Neuronal stem cell (in vitro differentiated cells): ENCODE data around the gene AFP.

ENCODE experiments used
- DNase-seq: peaks from one replicate; pipeline ENCODE4 v3.0.0-alpha.2; 2013; ENCODE audit warnings: low spot score
- H2AFZ ChIP-seq: one replicate; pipeline ENCODE4 v1.6.1; 2013; ENCODE audit warnings: mild to moderate bottlenecking, low read length, inconsistent platforms
- H2AK5ac ChIP-seq: 2 replicates; pipeline ENCODE4 v1.6.1; 2013; ENCODE audit warnings: low read depth, mild to moderate bottlenecking, inconsistent platforms, low read length, moderate library complexity, mixed read lengths
- H2BK120ac ChIP-seq: 2 replicates; pipeline ENCODE4 v1.6.1; 2013; ENCODE audit warnings: low read depth, mild to moderate bottlenecking, inconsistent platforms, low read length, moderate library complexity, mixed read lengths
- H2BK12ac ChIP-seq: one replicate; pipeline ENCODE4 v1.6.1; 2013; ENCODE audit warnings: low read length, inconsistent platforms
- H2BK15ac ChIP-seq: 2 replicates; pipeline ENCODE4 v1.6.1; 2013; ENCODE audit warnings: mild to moderate bottlenecking, low read length, inconsistent platforms, mixed read lengths
- H2BK5ac ChIP-seq: one replicate; pipeline ENCODE4 v1.6.1; 2013; ENCODE audit warnings: inconsistent platforms, mild to moderate bottlenecking, low read length, moderate library complexity
- H3K14ac ChIP-seq: one replicate; pipeline ENCODE4 v1.6.1; 2013; ENCODE audit warnings: low read length, inconsistent platforms
- H3K18ac ChIP-seq: 2 replicates; pipeline ENCODE4 v1.6.1; 2013; ENCODE audit warnings: low read length, inconsistent platforms
- H3K23ac ChIP-seq: 2 replicates; pipeline ENCODE4 v1.6.1; 2013; ENCODE audit warnings: low read depth, mild to moderate bottlenecking, mixed read lengths, low read length, inconsistent platforms; ENCODE audit not compliant: poor library complexity
- H3K27ac ChIP-seq: replicated peaks from 3 replicates; pipeline ENCODE4 v1.5.1; 2013; ENCODE audit warnings: low read length, inconsistent platforms
- H3K27me3 ChIP-seq, 3 experiments: 2 replicates each; pipeline ENCODE4 v1.6.1; 2013; ENCODE audit warnings: low read length in 3 of 3, mild to moderate bottlenecking in 2 of 3, inconsistent platforms in 1 of 3, low read depth in 1 of 3, mixed read lengths in 1 of 3, moderate library complexity in 1 of 3; ENCODE audit not compliant: control insufficient read depth in 3 of 3, insufficient read depth in 3 of 3
- H3K36me3 ChIP-seq, 2 donors: replicated peaks in 1 of 2; 2 replicates each; pipeline ENCODE4 v1.6.1; 2013; ENCODE audit warnings: low read length in 2 of 2; ENCODE audit not compliant: control insufficient read depth in 2 of 2, insufficient read depth in 2 of 2
- H3K4ac ChIP-seq: 2 replicates; pipeline ENCODE4 v1.6.1; 2013; ENCODE audit warnings: inconsistent platforms, mild to moderate bottlenecking, low read length, moderate library complexity
- H3K4me1 ChIP-seq, 2 donors: 1 replicate in 1 of 2; 2 replicates in 1 of 2; pipeline ENCODE4 v1.6.1; 2013; ENCODE audit warnings: low read length in 2 of 2, low read depth in 1 of 2; ENCODE audit not compliant: control insufficient read depth in 2 of 2, insufficient read depth in 1 of 2
- H3K4me2 ChIP-seq: one replicate; pipeline ENCODE4 v1.6.1; 2013; ENCODE audit warnings: mild to moderate bottlenecking, low read length, inconsistent platforms; ENCODE audit not compliant: insufficient read depth, poor library complexity, severe bottlenecking
- H3K4me3 ChIP-seq, 2 donors: 2 replicates each; pipeline ENCODE4 v1.5.1; 2013; ENCODE audit warnings: low read length in 2 of 2, mild to moderate bottlenecking in 2 of 2, inconsistent platforms in 1 of 2, moderate library complexity in 1 of 2
- H3K79me1 ChIP-seq: one replicate; pipeline ENCODE4 v1.6.1; 2013; ENCODE audit warnings: low read depth, mild to moderate bottlenecking, inconsistent platforms, low read length, moderate library complexity
- H3K9ac ChIP-seq: one replicate; pipeline ENCODE4 v1.6.1; 2013; ENCODE audit warnings: mild to moderate bottlenecking, low read depth, low read length, inconsistent platforms; ENCODE audit not compliant: poor library complexity
- H3K9me3 ChIP-seq, 2 donors: replicated peaks in 1 of 2; 2 replicates each; pipeline versions ENCODE3 to v1.6.1; 2013; ENCODE audit warnings: low read length in 2 of 2, mild to moderate bottlenecking in 2 of 2, inconsistent platforms in 1 of 2, low read depth in 1 of 2, mixed read lengths in 1 of 2, moderate library complexity in 1 of 2; ENCODE audit not compliant: control insufficient read depth in 2 of 2, insufficient read depth in 1 of 2
- H4K8ac ChIP-seq: one replicate; pipeline ENCODE4 v1.6.1; 2013; ENCODE audit warnings: low read depth, mild to moderate bottlenecking, inconsistent platforms, low read length, moderate library complexity
- H4K91ac ChIP-seq: one replicate; pipeline ENCODE4 v1.6.1; 2013; ENCODE audit warnings: low read length, low read depth, mild to moderate bottlenecking, inconsistent platforms; ENCODE audit not compliant: poor library complexity
- WGBS, 2 donors: extraction: QIAGEN DNeasy Blood & Tissue Kit; methylation state at CpG; one replicate each; pipeline ENCODE4 v1.1.7; 2013; ENCODE audit warnings: missing lambda C conversion rate in 2 of 2, mixed read lengths in 1 of 2; ENCODE audit not compliant: insufficient read length in 2 of 2, insufficient replicate concordance in 1 of 2; ENCODE audit errors: extremely low coverage in 2 of 2; 5-methylcytosine and 5-hydroxymethylcytosine counted together

The AFP gene

GRCh38 chr4:73391774-73392173 is 44.2 kb upstream of the AFP start:
- DNase-seq = no peak
- no peaks in the 10 kb centered on the region for H3K4me1 ChIP-seq
- H3K9me3 ChIP-seq = no peaks in the 10 kb centered on the region
- no peak overlapping the region for H3K9ac ChIP-seq
- no peak overlapping the region for H3K4me2 ChIP-seq
- no peak overlapping the region for H3K27ac ChIP-seq
- no peak overlapping the region for H3K4me3 ChIP-seq
- H2BK5ac ChIP-seq = no peak overlapping the region
- H2AK5ac ChIP-seq = no peak overlapping the region
- no peak overlapping the region for H4K91ac ChIP-seq
- no peak overlapping the region for H2AFZ ChIP-seq
- H2BK15ac ChIP-seq = no peak overlapping the region
- no peak overlapping the region for H2BK120ac ChIP-seq
- no peak overlapping the region for H3K23ac ChIP-seq
- no peak overlapping the region for H3K18ac ChIP-seq
- H3K79me1 ChIP-seq = no peaks in the 10 kb centered on the region
- no peak overlapping the region for H2BK12ac ChIP-seq
- H3K14ac ChIP-seq = no peak overlapping the region
- no peaks in the 10 kb centered on the region for H3K27me3 ChIP-seq
- no peak overlapping the region for H4K8ac ChIP-seq
- H3K36me3 ChIP-seq = no peaks in the 10 kb centered on the region
- H3K4ac ChIP-seq = no peak overlapping the region

GRCh38 chr4:73392936-73393335 is 43.1 kb upstream of the AFP start:
- Histone ChIP-seq H3K36me3 (no peaks in the 10 kb centered on the region), H3K23ac (no peak overlapping the region), H3K79me1 (no peaks in the 10 kb centered on the region), H2BK15ac (no peak overlapping the region), H4K8ac (no peak overlapping the region), H3K4me1 (no peaks in the 10 kb centered on the region), H2BK5ac (no peak overlapping the region), H3K4ac (no peak overlapping the region), H2BK120ac (no peak overlapping the region), H3K4me2 (no peak overlapping the region), H3K27me3 (no peaks in the 10 kb centered on the region), H3K9ac (no peak overlapping the region), H3K4me3 (no peak overlapping the region), H2AFZ (no peak overlapping the region), H3K14ac (no peak overlapping the region), H3K27ac (no peak overlapping the region), H3K18ac (no peak overlapping the region), H2BK12ac (no peak overlapping the region), H2AK5ac (no peak overlapping the region), H4K91ac (no peak overlapping the region), H3K9me3 (no peaks in the 10 kb centered on the region)
- no CpG with 5 or more reads among the region's 2 CpGs for WGBS, 2 donors
- no peak for DNase-seq

- no peak overlapping the region for H2BK120ac ChIP-seq
- no peak overlapping the region for H3K4ac ChIP-seq
- H2BK15ac ChIP-seq = no peak overlapping the region
- H3K18ac ChIP-seq = no peak overlapping the region
- no peak overlapping the region for H3K4me2 ChIP-seq
- H3K4me1 ChIP-seq = no peaks in the 10 kb centered on the region
- H2BK5ac ChIP-seq = no peak overlapping the region
- H2BK12ac ChIP-seq = no peak overlapping the region
- no peak overlapping the region for H2AFZ ChIP-seq
- H3K79me1 ChIP-seq = no peaks in the 10 kb centered on the region
- no peak overlapping the region for H4K91ac ChIP-seq
- H3K27ac ChIP-seq = no peak overlapping the region
- no peak overlapping the region for H4K8ac ChIP-seq
- no peak overlapping the region for H3K9ac ChIP-seq
- no peak overlapping the region for H3K4me3 ChIP-seq
- no peaks in the 10 kb centered on the region for H3K36me3 ChIP-seq
- H3K23ac ChIP-seq = no peak overlapping the region
- no peak for DNase-seq
- no peak overlapping the region for H2AK5ac ChIP-seq
- H3K27me3 ChIP-seq = no peaks in the 10 kb centered on the region
- no peak overlapping the region for H3K14ac ChIP-seq
- WGBS, 2 donors = no CpG with 5 or more reads among the region's 1 CpG
- no peaks in the 10 kb centered on the region for H3K9me3 ChIP-seq
These were observed 39.7 kb upstream of the AFP start for GRCh38 chr4:73396304-73396703.

- Histone ChIP-seq H3K9me3 (no peaks in the 10 kb centered on the region), H3K4ac (no peak overlapping the region), H3K27me3 (no peaks in the 10 kb centered on the region), H2BK120ac (no peak overlapping the region), H3K4me1 (no peaks in the 10 kb centered on the region), H2AK5ac (no peak overlapping the region), H3K4me3 (no peak overlapping the region), H3K9ac (no peak overlapping the region), H3K36me3 (no peaks in the 10 kb centered on the region), H2AFZ (no peak overlapping the region), H3K79me1 (no peaks in the 10 kb centered on the region), H3K14ac (no peak overlapping the region), H2BK12ac (no peak overlapping the region), H3K18ac (no peak overlapping the region), H4K91ac (no peak overlapping the region), H4K8ac (no peak overlapping the region), H3K27ac (no peak overlapping the region), H2BK5ac (no peak overlapping the region), H3K4me2 (no peak overlapping the region), H2BK15ac (no peak overlapping the region), H3K23ac (no peak overlapping the region)
- peak; percentile 6 for DNase-seq
- WGBS, 2 donors = no CpG with 5 or more reads among the region's 5 CpGs
These were observed 38.7 kb upstream of the AFP start for GRCh38 chr4:73396993-73397972.
